ENCODE results near the gene CLEC2A. TPM values are rescaled to one million over a fixed set of nuclear protein-coding genes. Genes with fewer than 3 reads are reported as not detected.

The CLEC2A gene
- total RNA-seq, 1 experiment from 2014 or later = not detected

DNA sequence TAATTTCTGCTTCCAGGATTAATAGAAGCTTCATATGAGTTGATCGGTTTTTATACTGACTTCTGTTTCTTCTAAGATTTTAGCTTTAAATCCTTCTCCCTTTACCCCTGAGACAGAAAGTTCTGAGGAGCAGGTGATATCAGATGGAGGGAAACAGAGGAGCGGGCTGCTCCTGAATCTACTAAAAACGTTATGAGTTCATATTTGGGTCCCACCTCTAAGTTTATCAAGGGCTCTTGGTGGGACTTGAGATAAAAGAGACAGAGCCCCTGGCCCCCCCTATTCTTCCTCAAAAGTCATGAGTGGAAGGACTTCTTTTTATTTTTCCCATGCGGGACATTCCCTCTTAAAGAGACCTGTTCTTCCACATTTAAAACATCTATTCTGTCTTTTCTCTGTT lies 23.8 kb downstream of the CLEC2A start:
- no TSS peak for BruUV-seq (replicated peaks)
- no peak overlapping the region for H3K27ac ChIP-seq (ENCODE audit: low read length)
- DNase-seq (ENCODE audit: low read depth, low spot score) = no peak
- CTCF ChIA-PET = no interaction called here
- in situ Hi-C loops (cut with HindIII; ENCODE audit: low pct_unique_long_range_greater_than_20kb, low sequenced_read_pairs) = no loop called here
- no peak for ATAC-seq
- H3K4me3 ChIP-seq (ENCODE audit: low read depth in 2 of 2, low read length in 2 of 2) = no peak overlapping the region
- no peaks in the 10 kb centered on the region for H3K4me1 ChIP-seq (ENCODE audit: control insufficient read depth, insufficient read depth, low read length)
- H3K9me3 ChIP-seq (ENCODE audit: control insufficient read depth, insufficient read depth, low read depth, low read length) = no peaks in the 10 kb centered on the region; the same call in 1 of the 2 replicates
- no peaks in the 10 kb centered on the region for H3K36me3 ChIP-seq (ENCODE audit: control insufficient read depth, insufficient read depth, low read length)
- TF ChIP-seq POLR2AphosphoS5 (IDR thresholded peaks at IDR 0.05; ENCODE audit: low read depth, low read length) (no peak), TCF7L2 (IDR thresholded peaks at IDR 0.05; ENCODE audit: low read depth, low read length) (no peak), SIN3A (IDR thresholded peaks at IDR 0.05; ENCODE audit: borderline replicate concordance, insufficient read depth, low read depth, low read length) (no peak)
- TF ChIP-seq, protein P1, sequence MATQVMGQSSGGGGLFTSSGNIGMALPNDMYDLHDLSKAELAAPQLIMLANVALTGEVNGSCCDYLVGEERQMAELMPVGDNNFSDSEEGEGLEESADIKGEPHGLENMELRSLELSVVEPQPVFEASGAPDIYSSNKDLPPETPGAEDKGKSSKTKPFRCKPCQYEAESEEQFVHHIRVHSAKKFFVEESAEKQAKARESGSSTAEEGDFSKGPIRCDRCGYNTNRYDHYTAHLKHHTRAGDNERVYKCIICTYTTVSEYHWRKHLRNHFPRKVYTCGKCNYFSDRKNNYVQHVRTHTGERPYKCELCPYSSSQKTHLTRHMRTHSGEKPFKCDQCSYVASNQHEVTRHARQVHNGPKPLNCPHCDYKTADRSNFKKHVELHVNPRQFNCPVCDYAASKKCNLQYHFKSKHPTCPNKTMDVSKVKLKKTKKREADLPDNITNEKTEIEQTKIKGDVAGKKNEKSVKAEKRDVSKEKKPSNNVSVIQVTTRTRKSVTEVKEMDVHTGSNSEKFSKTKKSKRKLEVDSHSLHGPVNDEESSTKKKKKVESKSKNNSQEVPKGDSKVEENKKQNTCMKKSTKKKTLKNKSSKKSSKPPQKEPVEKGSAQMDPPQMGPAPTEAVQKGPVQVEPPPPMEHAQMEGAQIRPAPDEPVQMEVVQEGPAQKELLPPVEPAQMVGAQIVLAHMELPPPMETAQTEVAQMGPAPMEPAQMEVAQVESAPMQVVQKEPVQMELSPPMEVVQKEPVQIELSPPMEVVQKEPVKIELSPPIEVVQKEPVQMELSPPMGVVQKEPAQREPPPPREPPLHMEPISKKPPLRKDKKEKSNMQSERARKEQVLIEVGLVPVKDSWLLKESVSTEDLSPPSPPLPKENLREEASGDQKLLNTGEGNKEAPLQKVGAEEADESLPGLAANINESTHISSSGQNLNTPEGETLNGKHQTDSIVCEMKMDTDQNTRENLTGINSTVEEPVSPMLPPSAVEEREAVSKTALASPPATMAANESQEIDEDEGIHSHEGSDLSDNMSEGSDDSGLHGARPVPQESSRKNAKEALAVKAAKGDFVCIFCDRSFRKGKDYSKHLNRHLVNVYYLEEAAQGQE (IDR thresholded peaks at IDR 0.05; ENCODE audit: insufficient read depth in 1 of 2, low read depth in 2 of 2, low read length in 1 of 2) = no peak
- TF ChIP-seq, protein P2, sequence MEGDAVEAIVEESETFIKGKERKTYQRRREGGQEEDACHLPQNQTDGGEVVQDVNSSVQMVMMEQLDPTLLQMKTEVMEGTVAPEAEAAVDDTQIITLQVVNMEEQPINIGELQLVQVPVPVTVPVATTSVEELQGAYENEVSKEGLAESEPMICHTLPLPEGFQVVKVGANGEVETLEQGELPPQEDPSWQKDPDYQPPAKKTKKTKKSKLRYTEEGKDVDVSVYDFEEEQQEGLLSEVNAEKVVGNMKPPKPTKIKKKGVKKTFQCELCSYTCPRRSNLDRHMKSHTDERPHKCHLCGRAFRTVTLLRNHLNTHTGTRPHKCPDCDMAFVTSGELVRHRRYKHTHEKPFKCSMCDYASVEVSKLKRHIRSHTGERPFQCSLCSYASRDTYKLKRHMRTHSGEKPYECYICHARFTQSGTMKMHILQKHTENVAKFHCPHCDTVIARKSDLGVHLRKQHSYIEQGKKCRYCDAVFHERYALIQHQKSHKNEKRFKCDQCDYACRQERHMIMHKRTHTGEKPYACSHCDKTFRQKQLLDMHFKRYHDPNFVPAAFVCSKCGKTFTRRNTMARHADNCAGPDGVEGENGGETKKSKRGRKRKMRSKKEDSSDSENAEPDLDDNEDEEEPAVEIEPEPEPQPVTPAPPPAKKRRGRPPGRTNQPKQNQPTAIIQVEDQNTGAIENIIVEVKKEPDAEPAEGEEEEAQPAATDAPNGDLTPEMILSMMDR (IDR thresholded peaks at IDR 0.05) = no peak
- intact Hi-C loops (cut with micrococcal nuclease; ENCODE audit: unreplicated experiment) = no loop called here
- POLR2A ChIA-PET = no interaction called here
- no peaks in the 10 kb centered on the region for H3K27me3 ChIP-seq (ENCODE audit: control insufficient read depth, insufficient read depth, low read length)

DNA sequence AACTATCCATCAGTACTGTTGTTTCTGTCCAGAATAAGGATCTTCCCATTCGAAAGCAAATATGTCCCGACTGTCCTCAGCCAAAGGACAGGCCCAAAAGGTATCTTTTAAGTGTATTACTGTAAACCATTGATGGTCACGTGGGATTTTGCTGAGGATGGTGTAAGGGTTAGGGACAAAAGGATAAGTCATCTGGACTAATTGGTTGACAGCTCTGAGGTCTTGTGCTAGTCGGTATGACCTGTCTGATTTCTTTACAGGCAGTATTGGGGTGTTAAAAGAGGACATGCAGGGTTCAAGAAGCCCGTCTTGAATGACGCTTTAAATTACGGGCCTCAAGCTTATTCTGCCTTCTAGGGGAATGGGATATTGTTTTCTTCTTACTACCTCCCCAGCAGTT lies 24.4 kb downstream of the CLEC2A start:
- ATAC-seq = no peak
- no peaks in the 10 kb centered on the region for H3K27me3 ChIP-seq (ENCODE audit: control insufficient read depth, insufficient read depth, low read length)
- H3K36me3 ChIP-seq (ENCODE audit: control insufficient read depth, insufficient read depth, low read length) = no peaks in the 10 kb centered on the region
- in situ Hi-C loops (cut with HindIII; ENCODE audit: low pct_unique_long_range_greater_than_20kb, low sequenced_read_pairs) (no loop called here), intact Hi-C loops (cut with micrococcal nuclease; ENCODE audit: unreplicated experiment) (no loop called here)
- ChIA-PET CTCF (no interaction called here), POLR2A (no interaction called here)
- H3K4me3 ChIP-seq (ENCODE audit: low read depth in 2 of 2, low read length in 2 of 2) = no peak overlapping the region
- H3K4me1 ChIP-seq (ENCODE audit: control insufficient read depth, insufficient read depth, low read length) = no peaks in the 10 kb centered on the region
- DNase-seq (ENCODE audit: low read depth, low spot score) = no peak
- BruUV-seq (replicated peaks) = no TSS peak
- no peak overlapping the region for H3K27ac ChIP-seq (ENCODE audit: low read length)
- TF ChIP-seq TCF7L2 (IDR thresholded peaks at IDR 0.05; ENCODE audit: low read depth, low read length) (no peak), SIN3A (IDR thresholded peaks at IDR 0.05; ENCODE audit: borderline replicate concordance, insufficient read depth, low read depth, low read length) (no peak), POLR2AphosphoS5 (IDR thresholded peaks at IDR 0.05; ENCODE audit: low read depth, low read length) (no peak)
- TF ChIP-seq, protein P1 (IDR thresholded peaks at IDR 0.05; ENCODE audit: insufficient read depth in 1 of 2, low read depth in 2 of 2, low read length in 1 of 2) = no peak
- TF ChIP-seq, protein P2 (IDR thresholded peaks at IDR 0.05) = no peak
- no peaks in the 10 kb centered on the region; the same call in 1 of the 2 replicates for H3K9me3 ChIP-seq (ENCODE audit: control insufficient read depth, insufficient read depth, low read depth, low read length)
